PC-3 (cell line): ENCODE data around the gene SLC31A1. TPM values are rescaled to one million over a fixed set of nuclear protein-coding genes. Genes with fewer than 3 reads are reported as not detected.

Source experiments
- ATAC-seq: fragments of 200-7000 bp; cut with Tn5 transposase; 2 replicates; pipeline ENCODE4 v1.9.1; 2020; ENCODE audit warnings: mild to moderate bottlenecking, moderate library complexity
- BruUV-seq: library from RNA; stranded (reverse); fragments of 400-500 nt; replicated peaks from 2 replicates; lab custom pipeline; 2021; lab: Mats Ljungman, UMichigan
- CTCF ChIA-PET: fragments of 300-600 bp; sonication (Branson Sonifier 250); formaldehyde crosslinking; loops from one replicate; lab custom pipeline; 2022; ENCODE audit warnings: antibody characterized with exemption; lab: Charles Lee
- POLR2A ChIA-PET: fragments of 300-600 bp; sonication (Branson Sonifier 250); formaldehyde crosslinking; loops from one replicate; lab custom pipeline; 2022; ENCODE audit warnings: antibody characterized with exemption; ENCODE audit not compliant: unreplicated experiment; lab: Charles Lee
- DNase-seq: peaks from one replicate; pipeline ENCODE4 v3.0.0-alpha.2; 2015
- H2AFZ ChIP-seq: fragments of 300-600 bp; sonication (generic); 2 replicates; pipeline ENCODE4 v1.6.0; 2016; ENCODE audit warnings: antibody characterized with exemption, low read length
- H3F3A ChIP-seq: fragments of 300-600 bp; sonication (generic); one replicate; pipeline ENCODE4 v1.6.0; 2017; ENCODE audit warnings: antibody characterized with exemption, low read length, control low read depth, mild to moderate bottlenecking; ENCODE audit not compliant: unreplicated experiment
- H3K27ac ChIP-seq: fragments of 300-600 bp; sonication (generic); 2 replicates; pipeline ENCODE4 v1.5.1; 2016; ENCODE audit warnings: mild to moderate bottlenecking, low read length
- H3K27me3 ChIP-seq: fragments of 300-600 bp; sonication (generic); 2 replicates; pipeline ENCODE4 v1.6.1; 2016; ENCODE audit warnings: low read length, mixed read lengths
- H3K36me3 ChIP-seq: fragments of 300-600 bp; sonication (generic); 2 replicates; pipeline ENCODE4 v1.6.1; 2016; ENCODE audit warnings: low read depth, mixed run types, low read length, mixed read lengths
- H3K4me1 ChIP-seq: fragments of 300-600 bp; sonication (generic); 2 replicates; pipeline ENCODE4 v1.5.1; 2016; ENCODE audit warnings: low read length; ENCODE audit not compliant: insufficient read depth
- H3K4me2 ChIP-seq: fragments of 300-600 bp; sonication (generic); 2 replicates; pipeline ENCODE4 v1.6.0; 2016; ENCODE audit warnings: low read length
- H3K4me3 ChIP-seq: fragments of 300-600 bp; sonication (generic); 2 replicates; pipeline ENCODE4 v1.5.1; 2016; ENCODE audit warnings: mild to moderate bottlenecking, low read length, mixed read lengths
- H3K79me2 ChIP-seq: fragments of 300-600 bp; sonication (generic); 2 replicates; pipeline ENCODE4 v1.6.1; 2017; ENCODE audit warnings: low read length, mixed read lengths
- H3K9ac ChIP-seq: fragments of 300-600 bp; sonication (generic); 2 replicates; pipeline ENCODE4 v1.6.0; 2016; ENCODE audit warnings: mild to moderate bottlenecking, low read length
- H3K9me2 ChIP-seq: fragments of 300-600 bp; sonication (generic); replicated peaks from 2 replicates; pipeline ENCODE4 v1.6.1; 2016; ENCODE audit warnings: mixed run types, low read length, mixed read lengths
- H3K9me3 ChIP-seq: fragments of 300-600 bp; sonication (generic); 2 replicates; pipeline ENCODE4 v1.6.1; 2016; ENCODE audit warnings: low read length, mixed read lengths
- H4K20me1 ChIP-seq: fragments of 300-600 bp; sonication (generic); 2 replicates; pipeline ENCODE4 v1.6.1; 2016; ENCODE audit warnings: low read length, mixed read lengths
- EZH2 ChIP-seq: fragments of 300-600 bp; sonication (generic); IDR thresholded peaks from one replicate; pipeline ENCODE4 v1.6.1; 2017; ENCODE audit warnings: antibody characterized with exemption, mild to moderate bottlenecking, low read length; ENCODE audit not compliant: unreplicated experiment
- EZH2phosphoT487 ChIP-seq: fragments of 300-600 bp; sonication (generic); IDR thresholded peaks from 2 replicates; pipeline ENCODE4 v1.6.1; 2018; ENCODE audit warnings: mild to moderate bottlenecking, antibody characterized with exemption, low read length, borderline replicate concordance
- intact Hi-C: fragments of 100-400 bp; cut with micrococcal nuclease; formaldehyde crosslinking; loops from 2 replicates; pipeline ENCODE4 v1.9.0; 2023
- total RNA-seq: library from RNA; depleted of rRNA; stranded (reverse); fragments of >200 nt; gene quantifications from 2 replicates; pipeline ENCODE4 v1.2.3, GENCODE V29; 2014
- TF ChIP-seq, protein P1 (sequence below): fragments of 300-600 bp; sonication (generic); conservative IDR thresholded peaks from 2 replicates; pipeline ENCODE4 v1.5.1; 2017; ENCODE audit warnings: antibody characterized with exemption, low read depth, mild to moderate bottlenecking, low read length

The SLC31A1 gene
- total RNA-seq, 1 experiment from 2014 or later, result 9.7 TPM

DNA sequence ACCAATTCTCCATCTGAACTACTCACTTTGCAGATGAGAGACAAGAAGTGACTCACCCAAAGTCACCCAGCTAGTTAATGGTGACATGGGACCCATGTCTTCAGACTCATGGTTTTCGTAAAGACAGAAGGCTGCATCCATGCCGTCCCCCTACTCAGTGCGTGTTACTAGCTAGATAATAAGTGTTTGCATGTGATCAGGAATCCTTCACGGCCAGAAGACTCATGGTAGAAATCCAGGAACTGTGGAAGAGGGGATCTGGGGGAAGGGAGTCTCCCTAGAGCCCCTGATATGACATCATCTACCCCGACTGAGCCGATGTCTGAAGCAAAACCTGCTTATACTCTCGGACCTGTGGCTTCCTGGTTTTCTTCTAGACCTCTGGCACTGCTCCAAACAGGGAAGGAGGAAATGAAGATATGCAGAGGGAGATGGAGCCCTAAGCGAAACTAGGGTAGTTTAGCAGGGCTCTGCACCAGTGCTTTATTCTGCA lies 78.5 kb downstream of the SLC31A1 start:
- no peaks in the 10 kb centered on the region for H3K27me3 ChIP-seq
- H2AFZ ChIP-seq, result no peak overlapping the region
- H3K4me3 ChIP-seq, result no peak overlapping the region
- no peak overlapping the region for H3K4me2 ChIP-seq
- H3K4me1 ChIP-seq, result no peaks in the 10 kb centered on the region
- H3K9ac ChIP-seq, result no peak overlapping the region
- H3K79me2 ChIP-seq, result no peaks in the 10 kb centered on the region
- intact Hi-C loops, result loop anchor here (10.0 kb wide), 1 partner anchor 355 kb away; no protein-coding TSS in a partner anchor
- H3K27ac ChIP-seq, result no peak overlapping the region
- H3F3A ChIP-seq, result no peaks in the 10 kb centered on the region
- no peaks in the 10 kb centered on the region for H3K36me3 ChIP-seq
- DNase-seq (no peak), ATAC-seq (no peak)
- no peak for TF ChIP-seq EZH2phosphoT487
- TF ChIP-seq, protein P1, sequence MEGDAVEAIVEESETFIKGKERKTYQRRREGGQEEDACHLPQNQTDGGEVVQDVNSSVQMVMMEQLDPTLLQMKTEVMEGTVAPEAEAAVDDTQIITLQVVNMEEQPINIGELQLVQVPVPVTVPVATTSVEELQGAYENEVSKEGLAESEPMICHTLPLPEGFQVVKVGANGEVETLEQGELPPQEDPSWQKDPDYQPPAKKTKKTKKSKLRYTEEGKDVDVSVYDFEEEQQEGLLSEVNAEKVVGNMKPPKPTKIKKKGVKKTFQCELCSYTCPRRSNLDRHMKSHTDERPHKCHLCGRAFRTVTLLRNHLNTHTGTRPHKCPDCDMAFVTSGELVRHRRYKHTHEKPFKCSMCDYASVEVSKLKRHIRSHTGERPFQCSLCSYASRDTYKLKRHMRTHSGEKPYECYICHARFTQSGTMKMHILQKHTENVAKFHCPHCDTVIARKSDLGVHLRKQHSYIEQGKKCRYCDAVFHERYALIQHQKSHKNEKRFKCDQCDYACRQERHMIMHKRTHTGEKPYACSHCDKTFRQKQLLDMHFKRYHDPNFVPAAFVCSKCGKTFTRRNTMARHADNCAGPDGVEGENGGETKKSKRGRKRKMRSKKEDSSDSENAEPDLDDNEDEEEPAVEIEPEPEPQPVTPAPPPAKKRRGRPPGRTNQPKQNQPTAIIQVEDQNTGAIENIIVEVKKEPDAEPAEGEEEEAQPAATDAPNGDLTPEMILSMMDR, result no peak
- TF ChIP-seq EZH2, result no peak
- no peaks in the 10 kb centered on the region for H3K9me3 ChIP-seq
- CTCF ChIA-PET, result no interaction called here
- H4K20me1 ChIP-seq, result no peaks in the 10 kb centered on the region
- BruUV-seq, result no TSS peak
- H3K9me2 ChIP-seq, result no peaks in the 10 kb centered on the region
- POLR2A ChIA-PET, result no interaction called here

DNA sequence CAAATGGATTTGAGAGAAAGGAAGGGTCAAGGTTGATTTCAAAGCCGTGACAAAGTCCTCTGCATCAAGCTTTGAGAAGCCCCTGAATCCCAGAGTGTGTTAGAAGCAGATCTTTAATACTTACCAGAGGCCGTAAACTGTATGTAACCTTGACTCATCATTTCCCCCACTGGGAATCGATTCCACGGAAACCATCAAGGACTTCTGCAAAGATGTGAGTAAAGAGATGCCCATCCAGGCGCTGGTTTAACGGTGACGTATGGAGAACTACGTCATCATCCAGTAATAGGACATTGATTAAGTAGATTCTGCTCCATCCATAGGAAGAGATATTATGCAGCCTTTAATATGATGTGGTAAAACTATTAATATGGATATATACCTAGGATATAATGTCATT lies 80.2 kb downstream of the SLC31A1 start:
- CTCF ChIA-PET, result no interaction called here
- H3K4me1 ChIP-seq, result no peaks in the 10 kb centered on the region
- POLR2A ChIA-PET, result no interaction called here
- no peaks in the 10 kb centered on the region for H4K20me1 ChIP-seq
- intact Hi-C loops, result loop anchor here (10.0 kb wide), 1 partner anchor 353 kb away; no protein-coding TSS in a partner anchor
- no peak for ATAC-seq
- H3F3A ChIP-seq, result no peaks in the 10 kb centered on the region
- no peak overlapping the region for H3K4me2 ChIP-seq
- no peak overlapping the region for H3K4me3 ChIP-seq
- H3K9me3 ChIP-seq, result no peaks in the 10 kb centered on the region
- no peaks in the 10 kb centered on the region for H3K27me3 ChIP-seq
- DNase-seq, result no peak
- H3K9ac ChIP-seq, result no peak overlapping the region
- H3K27ac ChIP-seq, result no peak overlapping the region
- H3K79me2 ChIP-seq, result no peaks in the 10 kb centered on the region
- BruUV-seq, result no TSS peak
- H2AFZ ChIP-seq, result no peak overlapping the region
- no peaks in the 10 kb centered on the region for H3K36me3 ChIP-seq
- H3K9me2 ChIP-seq, result no peaks in the 10 kb centered on the region
- no peak for TF ChIP-seq EZH2
- TF ChIP-seq, protein P1, result no peak
- TF ChIP-seq EZH2phosphoT487, result no peak

DNA sequence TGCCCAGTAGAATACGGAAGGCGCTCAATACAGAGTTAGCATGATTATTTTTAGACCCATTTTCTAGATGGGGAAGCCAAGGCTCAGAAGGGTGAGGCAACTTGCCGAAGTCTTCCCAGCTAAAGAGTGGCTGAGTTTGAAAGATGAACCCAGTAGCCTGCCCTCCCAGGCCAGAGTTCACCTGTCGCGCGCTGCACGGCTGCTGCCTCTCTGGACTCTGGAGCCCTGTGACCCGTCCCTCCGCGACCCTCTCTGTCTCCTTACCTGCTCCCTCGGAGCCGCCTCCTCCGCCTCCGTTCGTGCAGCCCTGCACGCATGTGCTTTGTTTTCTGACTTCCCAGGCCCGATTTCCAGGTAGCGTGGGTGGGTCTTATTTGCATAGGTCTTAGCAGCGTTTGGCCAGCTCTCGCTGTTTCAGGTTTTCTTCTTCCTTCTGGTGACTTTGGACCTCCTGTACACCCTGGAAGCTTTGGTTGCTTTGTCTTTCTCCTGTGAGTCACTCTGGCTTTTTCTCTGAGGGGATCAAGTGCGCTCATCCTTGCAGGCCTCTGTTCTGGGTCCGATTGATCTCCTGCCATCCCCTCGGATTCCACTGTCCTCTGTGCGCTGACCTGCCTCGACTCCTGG lies 81.6 kb downstream of the SLC31A1 start, which contains the start of gene RNF183:
TSS of gene RNF183 (minus strand) at position 585 of the 627 bp plus-strand sequence. CDS start 5,192 bp downstream, outside the sequence.
- no peak within 1 kb of the TSS for H2AFZ ChIP-seq
- no peaks in the 10 kb centered on the region for H3K27me3 ChIP-seq
- CTCF ChIA-PET, result no interaction called here
- H3K4me3 ChIP-seq, result no peak within 1 kb of the TSS
- POLR2A ChIA-PET, result no interaction called here
- no peak within 1 kb of the TSS for H3K27ac ChIP-seq
- intact Hi-C loops, result loop anchor here (10.0 kb wide), 1 partner anchor 352 kb away; no protein-coding TSS in a partner anchor
- no peak within 1 kb of the TSS for H3K9ac ChIP-seq
- DNase-seq (no peak), ATAC-seq (no peak)
- H3K9me2 ChIP-seq, result no peaks in the 10 kb centered on the region
- no peaks in the 10 kb centered on the region for H3K4me1 ChIP-seq
- H3K9me3 ChIP-seq, result no peaks in the 10 kb centered on the region
- no TSS peak for BruUV-seq
- H4K20me1 ChIP-seq, result no peaks in the 10 kb centered on the region
- no peaks in the 10 kb centered on the region for H3K36me3 ChIP-seq
- TF ChIP-seq EZH2 (no peak), EZH2phosphoT487 (no peak)
- TF ChIP-seq, protein P1, result no peak
- no peak within 1 kb of the TSS for H3K4me2 ChIP-seq
- H3F3A ChIP-seq, result no peaks in the 10 kb centered on the region
- H3K79me2 ChIP-seq, result no peaks in the 10 kb centered on the region
